ENCODE measurements around the gene SLC9A6.
"Not testable (repeated sequence)": the region's sequence is repeated elsewhere in the genome, so short reads cannot be mapped to it uniquely, and the experiment has no call there.

Gene SLC9A6

DNA sequence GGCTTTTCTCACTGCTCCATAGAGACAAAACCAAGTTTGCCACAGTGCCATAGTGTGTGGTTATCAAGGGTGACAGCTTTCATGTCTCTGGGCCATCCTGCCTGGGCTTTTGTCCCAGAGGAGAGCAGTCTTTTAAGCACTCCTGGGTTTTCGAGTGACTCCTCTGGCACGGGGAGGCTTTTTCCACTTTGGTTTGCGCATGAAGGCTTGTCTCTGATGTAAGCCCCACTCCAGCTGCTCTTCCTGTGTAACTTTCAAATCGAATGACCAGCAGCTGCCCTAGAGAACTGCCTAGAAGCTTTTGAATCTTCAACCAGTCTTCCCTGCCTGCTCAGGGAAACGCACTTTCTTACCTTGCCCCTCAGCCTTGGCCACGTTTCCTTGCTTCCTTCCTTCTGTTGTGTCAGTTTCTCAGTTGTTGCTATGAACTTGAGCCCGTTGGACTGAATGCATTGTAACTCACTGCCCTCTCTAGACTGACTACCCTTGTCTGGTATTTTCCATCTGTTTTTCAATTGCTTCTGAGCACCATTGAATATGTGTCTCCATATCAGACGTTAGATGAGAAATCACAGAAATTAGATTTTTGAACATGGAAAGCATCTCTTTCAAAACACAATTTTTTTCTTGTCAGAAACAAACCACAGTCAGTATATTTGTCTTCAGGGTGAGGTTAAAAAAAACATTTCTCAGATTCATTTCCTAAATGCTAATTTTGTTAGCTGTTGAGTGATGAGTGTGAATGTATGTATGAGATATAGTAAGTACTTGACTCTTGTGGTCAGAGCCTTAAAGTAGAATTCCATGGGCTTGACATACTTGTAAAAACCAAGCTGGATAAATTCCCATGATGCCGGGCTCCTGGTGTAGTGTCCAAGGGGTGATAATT, 45.3 kb downstream of the SLC9A6 start:
- no peak for DNase-seq

DNA sequence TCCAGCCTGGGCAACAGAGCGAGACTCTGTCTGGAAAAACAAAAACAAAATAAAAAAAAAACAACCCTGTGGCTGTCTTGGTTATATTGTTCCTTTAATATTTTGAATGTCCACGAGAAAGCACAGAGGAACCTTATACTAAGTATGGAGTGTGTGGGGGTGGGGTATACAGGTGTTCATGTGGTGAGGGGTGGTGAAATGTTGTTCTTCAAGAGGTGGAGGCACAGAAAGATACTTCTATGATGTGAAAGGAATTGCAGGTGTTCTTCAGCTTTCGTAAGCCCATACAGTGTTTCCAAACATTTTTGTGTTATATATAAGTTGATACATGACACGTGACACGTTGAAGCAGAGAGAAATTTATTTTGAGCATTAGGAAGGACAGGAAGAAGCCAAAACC, 46.4 kb downstream of the SLC9A6 start:
- DNase-seq = no peak

DNA sequence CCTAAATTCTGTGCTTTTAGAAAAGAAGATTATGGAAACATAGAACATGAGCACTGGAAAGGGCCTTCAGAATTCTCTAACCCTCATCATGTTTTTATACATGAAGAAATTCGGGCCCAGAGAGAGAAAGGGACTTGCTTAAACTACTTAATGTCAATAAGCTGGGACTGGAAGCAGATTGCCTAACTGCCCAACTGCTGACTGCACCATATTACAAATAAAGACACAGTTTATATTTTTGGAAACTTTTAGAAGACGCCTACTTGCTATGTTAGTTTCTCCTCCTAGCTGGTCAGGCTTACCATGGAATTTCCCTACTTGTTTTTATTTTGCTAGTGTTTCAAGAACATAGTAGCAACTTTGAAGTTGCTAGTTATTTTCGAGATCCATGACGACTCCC, 47.1 kb downstream of the SLC9A6 start:
- DNase-seq = no peak

DNA sequence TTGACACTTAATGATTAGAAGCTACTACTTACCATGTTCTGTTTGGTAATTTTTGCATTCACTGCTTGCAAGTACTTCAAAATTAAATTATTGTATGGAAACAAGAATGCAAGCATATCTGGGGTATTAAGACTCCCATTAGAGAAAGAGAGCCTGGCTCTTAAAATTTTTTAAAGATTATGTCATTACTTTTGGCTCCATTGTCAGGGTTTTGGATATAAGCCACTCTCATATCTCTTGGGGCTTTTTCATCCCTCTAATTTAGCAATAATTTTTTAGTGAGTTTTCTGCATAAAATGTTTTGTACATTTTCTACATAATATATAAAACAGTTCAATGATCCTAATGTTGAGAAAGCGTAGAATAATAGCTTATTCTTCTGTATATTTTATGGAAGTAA, 49.4 kb downstream of the SLC9A6 start:
- DNase-seq = no peak

DNA sequence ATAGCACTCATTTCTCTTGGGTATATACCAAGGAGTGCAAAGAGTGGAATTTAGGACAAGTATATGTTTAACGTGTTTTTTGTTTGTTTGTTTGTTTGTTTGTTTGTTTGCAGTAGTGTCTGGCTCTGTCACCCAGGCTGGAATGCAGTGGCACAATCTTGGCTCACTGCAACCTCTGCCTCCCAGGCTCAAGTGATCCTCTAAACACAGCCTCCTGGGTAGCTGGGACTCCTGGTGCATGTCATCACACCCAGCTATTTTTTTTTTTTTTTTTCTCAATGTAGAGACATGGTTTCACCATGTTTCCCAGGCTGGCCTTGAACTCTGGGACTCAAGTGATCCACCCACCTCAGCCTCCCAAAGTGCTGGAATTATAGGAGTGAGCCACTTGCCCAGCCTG, 50.4 kb downstream of the SLC9A6 start:
- no peak for DNase-seq

DNA sequence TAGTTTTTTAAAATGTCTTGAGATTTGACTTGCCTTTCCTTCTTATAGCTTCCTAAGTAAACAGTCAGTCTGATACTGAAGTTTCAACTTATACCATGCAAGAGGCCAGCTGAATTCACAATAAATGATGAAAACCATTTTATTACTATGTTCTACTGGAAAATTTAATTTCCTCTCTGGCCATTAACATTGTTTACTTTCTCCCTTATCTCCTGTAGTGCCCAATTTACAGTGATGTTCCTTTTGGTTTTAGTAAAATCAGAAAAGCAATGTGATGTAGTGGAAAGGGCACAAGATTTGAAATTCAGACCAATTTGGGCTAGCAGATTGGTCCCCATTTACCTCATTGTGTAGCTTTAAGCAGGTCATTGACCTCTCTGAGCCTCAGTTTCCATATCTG, 54.2 kb downstream of the SLC9A6 start:
- no peak for DNase-seq

DNA sequence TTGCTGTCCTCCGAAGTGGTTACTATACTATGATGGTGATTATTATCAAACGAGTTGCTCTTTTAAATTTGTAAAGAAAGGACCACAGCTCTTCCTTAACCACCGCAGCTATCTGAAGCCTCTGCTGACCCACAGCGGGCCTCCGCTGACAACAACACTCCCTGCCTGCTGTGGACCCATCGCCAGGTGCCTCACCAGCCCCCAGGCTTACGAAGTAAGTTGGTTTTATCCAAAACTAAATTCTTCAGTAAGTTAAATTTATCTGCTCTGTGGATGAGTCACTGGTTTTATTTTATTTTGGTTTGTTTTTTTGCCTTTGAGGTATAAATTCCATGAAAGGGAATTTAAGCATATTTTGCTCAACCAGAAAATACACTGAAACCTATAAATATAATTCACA, 54.7 kb downstream of the SLC9A6 start:
- DNase-seq = no peak

DNA sequence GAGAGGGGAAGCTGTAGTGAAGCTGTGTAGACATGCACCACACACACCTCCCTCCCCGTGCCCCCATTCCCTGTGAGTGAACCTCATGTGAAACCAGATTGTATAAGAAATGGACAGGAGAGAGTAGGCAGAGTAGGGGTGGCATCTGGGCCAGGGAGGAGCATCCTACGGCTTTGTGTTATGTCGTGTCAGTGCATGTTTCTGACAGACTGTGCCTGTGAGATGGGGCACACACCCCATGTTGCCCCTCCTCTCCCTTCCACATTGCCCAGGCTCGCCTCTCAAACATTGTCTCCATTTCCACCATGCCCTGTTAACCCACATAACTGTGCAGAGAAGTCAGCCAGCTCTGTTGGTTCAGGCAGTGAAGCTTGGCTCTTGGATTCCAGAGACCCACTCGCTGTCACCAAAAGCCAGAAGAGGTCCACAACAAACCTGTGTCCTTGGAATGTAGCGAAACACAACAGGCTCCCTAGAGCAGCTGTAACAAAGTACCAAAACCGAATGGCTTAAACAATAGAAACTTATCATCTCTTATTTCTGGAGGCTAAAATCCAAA, 56.1 kb downstream of the SLC9A6 start:
- no peak for DNase-seq

DNA sequence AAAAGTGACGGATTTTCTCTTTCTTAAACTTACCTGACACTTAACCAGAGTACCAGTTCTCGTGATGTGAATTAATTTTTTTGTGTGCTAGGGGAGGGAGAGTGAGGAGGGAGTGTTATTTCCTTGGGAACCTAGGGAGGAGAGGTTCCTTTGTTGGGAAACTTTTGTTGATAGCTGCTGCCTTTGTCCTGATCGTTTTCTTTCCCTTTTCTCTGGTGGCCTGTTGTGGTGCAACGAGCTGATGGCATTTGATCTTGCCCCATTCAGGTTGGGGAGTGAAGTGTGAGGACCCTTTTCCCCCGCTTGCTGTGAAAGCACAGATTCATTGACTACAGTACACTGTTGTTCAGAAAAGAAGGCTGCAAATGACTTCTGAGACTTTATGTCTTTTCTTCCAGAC, 59.8 kb downstream of the SLC9A6 start:
- DNase-seq = no peak

DNA sequence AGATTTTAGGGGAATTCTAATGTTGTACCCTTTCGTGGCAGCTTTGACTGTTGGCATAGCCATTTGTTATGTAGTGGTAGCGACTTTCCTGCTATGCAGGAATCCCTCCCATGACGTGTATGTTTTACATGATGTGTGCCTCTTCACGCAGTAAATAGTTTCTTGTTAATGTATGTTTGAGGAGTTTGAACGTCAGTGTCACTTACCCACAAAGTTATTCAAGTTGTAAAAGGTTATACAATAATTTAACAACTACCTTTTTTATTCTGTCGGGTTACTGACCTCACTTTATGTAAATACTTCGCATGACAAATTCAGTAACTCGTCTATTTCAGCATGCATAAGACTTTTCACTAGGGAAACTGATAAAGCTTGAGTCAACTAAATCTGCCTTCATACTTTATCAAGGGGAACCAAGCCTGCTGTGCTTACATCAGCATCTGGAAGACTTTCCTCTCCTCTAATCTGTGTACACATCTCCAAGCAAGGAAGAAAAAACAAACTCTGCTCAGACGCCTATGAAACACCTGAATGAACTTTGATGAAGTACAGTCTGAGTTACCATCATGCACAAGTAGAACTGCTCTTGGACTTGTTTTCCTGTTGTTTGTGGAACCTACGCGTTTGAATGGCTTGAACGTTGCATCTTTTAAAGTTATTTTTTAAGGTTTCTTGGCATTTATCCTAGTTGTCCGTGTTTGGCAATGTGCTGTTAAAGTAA, 61.2 kb downstream of the SLC9A6 start:
- DNase-seq = no peak

DNA sequence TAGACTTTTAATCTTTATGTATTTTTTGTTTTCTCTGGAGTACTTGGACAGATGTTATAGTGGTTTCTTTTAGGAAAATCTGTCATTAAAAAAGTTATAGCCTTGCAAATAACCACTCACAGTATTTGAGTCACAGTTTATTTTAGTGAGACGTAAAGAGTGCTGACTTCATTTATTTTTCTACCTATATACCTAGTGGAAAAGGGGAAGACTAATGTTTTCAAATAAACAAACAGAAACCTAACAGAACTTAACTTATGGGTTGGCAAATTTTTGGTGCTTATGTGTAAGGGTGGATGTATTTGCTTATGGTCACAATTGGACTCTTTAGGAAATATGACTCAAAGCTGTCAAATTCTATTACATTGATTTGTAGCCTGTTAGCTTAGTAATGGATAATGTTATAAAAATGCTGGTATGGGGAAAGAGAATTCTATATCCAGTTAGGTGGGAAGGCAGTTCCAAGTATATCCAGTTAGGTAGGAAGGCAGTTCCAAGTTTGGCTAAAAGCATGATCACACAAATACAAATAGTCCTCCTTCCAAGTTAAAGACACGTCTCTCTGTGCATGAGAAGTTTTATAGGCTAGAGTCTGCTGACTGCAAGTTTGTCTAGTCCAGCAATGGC, 61.9 kb downstream of the SLC9A6 start:
- no peak for DNase-seq

DNA sequence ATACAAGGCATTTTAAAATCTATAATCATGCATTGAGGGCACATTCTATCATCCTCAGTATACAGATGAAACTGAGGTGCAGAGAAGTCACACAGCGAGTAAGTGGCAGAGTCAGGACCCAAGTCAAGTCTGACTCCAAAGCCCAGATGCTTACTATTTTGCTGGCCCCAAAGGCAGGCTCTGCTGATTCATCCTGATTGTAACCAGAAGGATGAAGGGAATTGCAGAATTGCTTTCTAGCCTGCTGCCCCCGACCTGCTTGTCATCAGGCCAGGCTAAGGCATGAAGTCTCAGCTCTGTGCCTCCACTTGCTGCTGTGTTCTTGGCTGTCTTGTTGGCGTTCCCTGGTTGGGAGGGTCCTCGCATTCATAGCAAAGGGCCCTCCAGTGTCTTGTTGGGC, 62.7 kb downstream of the SLC9A6 start:
- DNase-seq = no peak

DNA sequence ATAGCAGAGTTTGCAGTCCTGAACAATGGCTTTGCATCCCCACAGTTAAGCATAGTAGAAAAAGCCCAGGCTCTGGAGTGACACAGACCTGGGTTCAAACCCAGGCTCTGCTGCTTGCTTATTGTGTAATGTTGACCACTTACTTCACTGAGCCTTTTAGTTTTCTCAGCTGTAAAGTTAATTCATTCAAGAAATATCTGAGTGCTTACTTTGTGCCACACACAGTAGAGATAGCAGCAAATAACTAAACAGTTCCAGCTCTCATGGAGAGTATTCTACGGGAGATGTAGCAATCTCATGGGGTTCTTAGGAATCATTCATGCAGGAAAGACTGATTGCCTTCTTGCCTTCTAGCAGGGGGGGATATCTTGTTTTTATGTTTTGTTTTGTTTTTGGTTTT, 63.2 kb downstream of the SLC9A6 start:
- DNase-seq = no peak

DNA sequence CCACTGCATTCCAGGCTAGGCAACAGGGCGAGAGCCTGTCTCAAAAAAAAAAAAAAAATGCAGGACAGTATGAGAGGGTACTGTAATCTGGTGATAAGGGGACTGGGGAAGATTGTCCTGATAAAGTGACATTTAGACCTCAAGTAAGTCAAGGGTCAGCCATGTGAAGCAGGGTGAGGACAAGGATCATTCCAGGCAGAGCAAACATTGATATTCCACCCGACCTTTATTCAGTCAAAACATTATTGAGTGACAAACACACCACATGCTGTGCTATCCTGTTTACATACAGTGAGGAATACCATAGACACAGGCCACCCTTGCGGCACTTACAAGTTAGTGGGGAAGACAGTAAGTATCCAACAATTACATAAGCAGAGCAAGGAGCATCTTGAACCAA, 64.4 kb downstream of the SLC9A6 start:
- no peak for DNase-seq

DNA sequence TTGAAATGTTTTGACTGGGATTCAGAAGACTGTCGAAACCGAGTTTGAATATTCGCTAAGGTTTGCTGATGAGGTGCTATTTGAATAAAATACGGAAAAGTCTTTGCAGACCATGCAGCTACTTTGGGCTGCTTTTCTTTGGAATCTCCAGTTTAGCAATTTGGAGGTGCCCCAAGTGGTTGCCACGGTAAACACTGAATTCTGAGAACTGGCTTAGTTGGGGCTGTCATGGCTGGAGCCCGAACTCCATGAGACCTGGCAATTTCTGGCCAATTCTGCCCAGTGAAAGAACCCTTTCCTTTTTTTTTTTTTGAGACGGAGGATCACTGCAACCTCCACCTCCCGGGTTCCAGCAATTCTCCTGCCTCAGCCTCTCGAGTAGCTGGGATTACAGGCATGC, 65.6 kb downstream of the SLC9A6 start:
- not testable (repeated sequence) for DNase-seq

DNA sequence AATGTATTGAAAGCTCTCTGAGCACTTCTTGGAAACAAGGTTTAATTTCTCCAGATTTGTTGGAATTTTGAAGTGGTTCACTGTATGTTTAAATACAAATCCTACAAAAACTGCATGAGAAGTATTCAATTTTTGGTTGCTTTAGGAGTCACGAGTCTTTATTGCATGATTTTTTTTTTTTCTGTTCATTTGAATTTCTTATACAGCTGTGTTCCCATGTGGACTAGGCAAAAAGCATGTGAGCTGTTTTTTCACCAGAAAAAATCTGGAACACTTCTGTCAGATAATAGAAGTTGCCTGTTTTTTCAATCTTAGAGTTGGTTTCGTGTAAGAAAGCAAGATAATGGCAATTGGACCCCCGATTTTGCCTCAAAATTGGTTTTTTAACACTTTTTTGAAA, 66.4 kb downstream of the SLC9A6 start:
- DNase-seq = no peak

DNA sequence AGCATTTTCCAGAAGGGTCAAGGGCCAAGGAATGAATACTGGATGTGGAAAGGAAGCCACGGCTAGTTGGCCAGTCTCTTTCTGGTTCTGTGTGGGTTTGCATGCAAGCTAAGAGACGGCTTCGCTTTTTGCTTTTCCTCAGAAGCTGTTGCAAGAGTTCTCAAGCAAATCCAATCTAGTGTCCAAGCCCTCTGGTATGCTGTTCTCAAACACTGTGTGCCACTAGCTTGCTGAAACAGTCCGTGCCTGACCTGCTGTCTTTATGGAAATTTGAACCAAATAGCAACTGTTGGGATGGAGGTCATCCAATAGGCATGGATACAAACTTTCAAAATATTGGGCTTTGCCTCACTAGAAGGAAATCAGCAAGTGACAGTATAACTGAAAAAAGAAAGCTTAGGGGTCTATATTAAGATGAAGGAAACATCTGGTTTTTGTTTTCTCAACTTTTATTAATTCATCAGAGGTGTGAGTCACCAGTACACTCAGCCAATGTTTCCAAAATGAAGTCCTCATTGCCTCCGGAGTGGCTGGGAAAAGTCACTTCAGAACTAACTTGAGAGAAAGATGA, 70.5 kb downstream of the SLC9A6 start:
- no peak for DNase-seq

DNA sequence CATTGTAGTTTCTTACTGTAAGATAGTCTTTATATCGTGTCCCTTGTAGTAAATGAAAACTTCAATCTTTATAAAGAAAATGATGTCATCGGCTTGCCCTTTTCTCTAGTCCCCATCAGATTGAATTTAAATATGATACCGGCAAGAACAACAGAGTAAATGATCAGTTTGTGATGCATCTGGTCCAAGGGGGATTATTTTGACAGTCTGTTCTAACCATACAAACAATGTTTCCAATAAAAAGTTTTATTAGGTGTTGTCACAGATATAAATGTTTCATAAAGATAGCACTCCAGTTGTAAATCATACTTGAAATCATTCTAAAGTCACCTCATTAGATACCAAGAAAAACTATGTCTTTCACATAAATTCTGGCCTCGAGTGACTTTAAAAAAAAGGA, 72.3 kb downstream of the SLC9A6 start:
- DNase-seq = no peak

DNA sequence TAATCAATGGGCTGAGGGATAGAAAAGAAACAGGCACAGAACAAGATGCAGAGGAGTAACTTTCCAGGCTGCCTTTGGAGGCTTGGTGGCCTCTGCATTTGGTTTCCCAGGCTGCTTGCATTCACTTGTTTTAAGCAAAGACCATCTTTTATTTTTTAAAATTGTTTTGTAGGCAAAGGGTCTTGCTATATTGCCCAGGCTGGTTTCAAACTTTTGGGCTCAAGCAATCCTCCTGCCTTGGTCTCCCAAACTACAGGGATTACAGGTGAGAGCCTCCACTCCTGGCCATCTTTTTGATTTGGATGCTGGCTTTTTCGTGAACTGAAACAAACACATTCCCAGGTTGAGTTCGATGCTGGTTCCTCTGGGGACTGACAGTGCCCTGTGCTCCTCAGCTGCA, 74.1 kb downstream of the SLC9A6 start:
- no peak for DNase-seq

DNA sequence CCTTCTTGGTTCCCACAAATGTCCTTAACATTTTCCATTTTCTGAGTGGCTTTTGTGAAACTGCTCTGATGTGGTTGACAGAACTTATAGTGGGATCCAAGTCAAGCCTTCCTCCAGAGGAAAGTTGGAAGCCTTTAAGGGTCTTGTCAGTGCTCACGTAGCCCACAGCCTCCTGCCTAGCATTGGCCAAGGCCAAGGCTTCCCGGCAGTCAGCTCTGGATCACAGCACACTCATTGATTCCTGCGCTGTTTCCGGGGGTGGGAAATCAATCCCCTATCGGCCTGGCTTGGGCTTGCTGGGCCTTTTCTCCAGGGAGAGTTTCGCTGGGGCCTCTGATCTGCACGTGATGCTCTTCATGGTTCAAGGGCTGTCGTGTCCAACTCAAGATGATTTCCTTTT, 76.1 kb downstream of the SLC9A6 start:
- DNase-seq = no peak

DNA sequence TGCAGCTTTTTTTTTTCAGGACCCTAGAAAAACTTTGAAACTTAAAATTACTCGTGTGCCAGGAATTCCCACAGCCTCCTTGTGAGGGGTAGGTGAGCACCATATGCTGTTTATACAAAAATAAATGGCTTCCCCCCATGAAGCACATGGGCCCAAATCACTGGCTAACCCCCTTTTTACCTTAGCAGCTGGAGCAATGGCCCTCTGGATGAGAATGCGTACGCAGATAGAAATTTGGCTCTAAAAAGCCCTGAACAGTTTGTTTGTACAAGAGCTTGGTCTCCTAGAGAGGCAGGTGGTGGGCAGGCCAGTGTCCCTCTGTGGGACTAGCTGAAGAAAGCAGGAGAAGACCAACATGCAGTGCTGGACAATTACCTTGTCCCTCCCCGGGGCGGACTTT, 76.5 kb downstream of the SLC9A6 start:
- no peak for DNase-seq

DNA sequence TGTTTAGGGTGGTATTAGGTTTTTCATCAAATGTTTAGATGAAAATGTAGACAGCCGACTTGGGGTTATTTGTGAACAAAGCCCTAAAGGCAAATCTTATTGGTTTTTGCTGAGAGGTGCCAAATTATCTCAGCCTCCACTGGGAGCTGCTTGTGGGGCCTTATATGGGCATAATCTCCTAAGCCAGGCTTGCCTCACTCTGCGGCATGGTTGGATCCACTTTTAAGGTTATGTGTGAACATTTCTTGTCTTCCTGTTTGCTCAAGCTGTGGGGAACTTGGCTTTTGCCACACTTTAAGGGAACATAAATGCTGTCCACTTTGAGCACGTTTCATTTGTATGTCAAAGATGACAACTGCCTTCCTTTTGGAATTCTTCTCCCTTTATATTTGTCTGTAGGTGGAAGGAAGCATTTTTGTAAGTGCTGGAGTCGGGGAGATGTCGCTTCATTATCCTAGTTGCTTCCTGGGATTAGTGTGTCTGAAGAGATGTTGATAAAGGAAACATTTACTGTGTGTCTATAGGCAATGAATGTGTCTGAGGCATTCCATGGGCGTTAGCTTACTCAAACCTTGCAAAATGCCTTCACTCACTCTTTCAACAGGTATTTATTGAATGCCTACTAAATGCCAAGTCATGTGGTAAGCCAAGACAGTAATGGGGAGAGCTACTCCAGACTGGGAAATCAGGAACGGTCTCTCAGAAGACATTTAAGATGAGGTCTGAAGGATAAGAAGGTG, 78.3 kb downstream of the SLC9A6 start:
- no peak for DNase-seq

DNA sequence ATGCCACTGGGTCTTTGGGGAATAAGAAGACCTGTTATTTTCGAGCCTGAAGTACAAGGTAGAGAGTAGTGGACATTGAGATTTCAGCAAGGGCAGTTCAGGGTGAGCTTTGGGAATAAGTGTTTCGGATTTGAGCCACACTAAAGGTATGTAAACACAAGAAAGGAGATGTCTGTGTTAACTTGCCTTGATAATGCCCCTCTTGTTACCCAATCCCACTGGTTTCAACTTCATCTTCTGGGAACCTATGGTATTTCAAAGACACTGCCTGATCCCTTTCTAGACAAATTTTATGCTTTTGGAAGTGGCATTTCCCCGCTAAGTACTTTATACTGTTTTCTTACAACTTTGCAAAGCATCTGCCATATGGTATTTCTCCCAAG, 79.4 kb downstream of the SLC9A6 start:
- DNase-seq = no peak

Measured in activated CD8-positive, alpha-beta memory T cell treated with anti-CD3 and anti-CD28 coated beads, Interleukin-2, amount 50 U/mL, for 4 hours (primary cell).